ENCODE results near the gene GRAP2.

GRCh38 chr22:39907605-39908097, 6.8 kb downstream of the GRAP2 start:
- TF ChIP-seq CTCF (IDR thresholded peaks at IDR 0.05) (no peak), EP300 (IDR thresholded peaks at IDR 0.05) (no peak), POLR2A (IDR thresholded peaks at IDR 0.05; ENCODE audit: low read depth) (no peak), POLR2AphosphoS5 (IDR thresholded peaks at IDR 0.05) (no peak)

Data from esophagus muscularis mucosa (tissue), 4 donors.